H9 (cell line): ENCODE data around the gene CIT. TPM values are rescaled to one million over a fixed set of nuclear protein-coding genes. Genes with fewer than 3 reads are reported as not detected.

Source experiments
- DNase-seq: peaks from one replicate; pipeline ENCODE4 v3.0.0-alpha.2; 2017
- H2AFZ ChIP-seq: one replicate; pipeline ENCODE4 v1.6.1; 2013; ENCODE audit warnings: mild to moderate bottlenecking, low read length, control low read depth, moderate library complexity
- H2AK5ac ChIP-seq: 2 replicates; pipeline ENCODE4 v1.6.1; 2013; ENCODE audit warnings: low read length, control low read depth, mixed read lengths; ENCODE audit not compliant: insufficient read length
- H2BK120ac ChIP-seq: one replicate; pipeline ENCODE4 v1.6.1; 2013; ENCODE audit warnings: low read depth, mild to moderate bottlenecking, low read length, control low read depth, inconsistent platforms; ENCODE audit not compliant: poor library complexity, severe bottlenecking
- H2BK12ac ChIP-seq: 2 replicates; pipeline ENCODE4 v1.6.1; 2013; ENCODE audit warnings: low read length, control low read depth, mixed read lengths, low read depth; ENCODE audit not compliant: insufficient read length
- H2BK15ac ChIP-seq: 2 replicates; pipeline ENCODE4 v1.6.1; 2013; ENCODE audit warnings: low read depth, low read length, control low read depth
- H2BK20ac ChIP-seq: one replicate; pipeline ENCODE4 v1.6.1; 2013; ENCODE audit warnings: low read depth, mild to moderate bottlenecking, low read length, control low read depth, inconsistent platforms; ENCODE audit not compliant: poor library complexity, severe bottlenecking
- H2BK5ac ChIP-seq: 2 replicates; pipeline ENCODE4 v1.6.1; 2013; ENCODE audit warnings: low read length, control low read depth, mixed read lengths; ENCODE audit not compliant: insufficient read length
- H3K14ac ChIP-seq: 2 replicates; pipeline ENCODE4 v1.6.1; 2013; ENCODE audit warnings: low read length, control low read depth; ENCODE audit not compliant: insufficient read depth
- H3K18ac ChIP-seq: 2 replicates; pipeline ENCODE4 v1.6.1; 2013; ENCODE audit warnings: low read depth, mild to moderate bottlenecking, mixed read lengths, low read length, control low read depth; ENCODE audit not compliant: insufficient read length
- H3K23ac ChIP-seq: 2 replicates; pipeline ENCODE4 v1.6.1; 2013; ENCODE audit warnings: low read length, control low read depth, mixed read lengths, low read depth; ENCODE audit not compliant: insufficient read length
- H3K23me2 ChIP-seq: 2 replicates; pipeline ENCODE4 v1.6.1; 2013; ENCODE audit warnings: low read depth, mild to moderate bottlenecking, mixed read lengths, low read length, control low read depth; ENCODE audit not compliant: insufficient read length, poor library complexity, severe bottlenecking
- H3K27ac ChIP-seq: 2 replicates; pipeline ENCODE4 v1.5.1; 2013; ENCODE audit warnings: low read length, control low read depth, mixed read lengths, low read depth; ENCODE audit not compliant: insufficient read length
- H3K27me3 ChIP-seq: 2 replicates; pipeline ENCODE4 v1.6.1; 2013; ENCODE audit warnings: low read length, control low read depth, inconsistent platforms; ENCODE audit not compliant: insufficient read depth
- H3K4ac ChIP-seq: 2 replicates; pipeline ENCODE4 v1.6.1; 2013; ENCODE audit warnings: low read depth, mild to moderate bottlenecking, control low read depth, inconsistent platforms, low read length, moderate library complexity
- H3K4me1 ChIP-seq: 2 replicates; pipeline ENCODE4 v1.6.1; 2013; ENCODE audit warnings: low read length, control low read depth, inconsistent platforms; ENCODE audit not compliant: insufficient read depth
- H3K4me2 ChIP-seq: 2 replicates; pipeline ENCODE4 v1.6.1; 2013; ENCODE audit warnings: low read length, control low read depth, mixed read lengths; ENCODE audit not compliant: insufficient read length, insufficient read depth
- H3K56ac ChIP-seq: 2 replicates; pipeline ENCODE4 v1.6.1; 2013; ENCODE audit warnings: low read depth, mild to moderate bottlenecking, mixed read lengths, low read length, control low read depth; ENCODE audit not compliant: insufficient read length
- H3K79me1 ChIP-seq: 2 replicates; pipeline ENCODE4 v1.6.1; 2013; ENCODE audit warnings: low read depth, mild to moderate bottlenecking, moderate library complexity, low read length, control low read depth, inconsistent platforms; ENCODE audit not compliant: insufficient read depth, poor library complexity, severe bottlenecking
- H3K79me2 ChIP-seq: 2 replicates; pipeline ENCODE4 v1.6.1; 2013; ENCODE audit warnings: low read length, control low read depth, inconsistent platforms; ENCODE audit not compliant: insufficient read depth
- H3K9ac ChIP-seq: 2 replicates; pipeline ENCODE4 v1.6.1; 2013; ENCODE audit warnings: low read length, control low read depth, mixed read lengths; ENCODE audit not compliant: insufficient read length; ENCODE audit errors: extremely low read depth
- H3K9me3 ChIP-seq: one replicate; pipeline ENCODE4 v1.6.1; 2013; ENCODE audit warnings: low read depth, low read length, inconsistent platforms; ENCODE audit not compliant: control insufficient read depth
- H3T11ph ChIP-seq: one replicate; pipeline ENCODE4 v1.6.1; 2013; ENCODE audit warnings: mild to moderate bottlenecking, low read length, control low read depth, inconsistent platforms
- H4K20me1 ChIP-seq: one replicate; pipeline ENCODE4 v1.6.1; 2013; ENCODE audit not compliant: control insufficient read depth, insufficient read length, insufficient read depth
- H4K5ac ChIP-seq: 2 replicates; pipeline ENCODE4 v1.6.1; 2013; ENCODE audit warnings: low read depth, mild to moderate bottlenecking, mixed read lengths, low read length, control low read depth; ENCODE audit not compliant: insufficient read length
- H4K8ac ChIP-seq: replicated peaks from 2 replicates; pipeline ENCODE4 v1.6.1; 2013; ENCODE audit warnings: low read length, control low read depth, mixed read lengths, low read depth; ENCODE audit not compliant: insufficient read length
- H4K91ac ChIP-seq: 2 replicates; pipeline ENCODE4 v1.6.1; 2013; ENCODE audit warnings: low read depth, mild to moderate bottlenecking, moderate library complexity, mixed read lengths, low read length, control low read depth; ENCODE audit not compliant: insufficient read length
- H3K27ac Mint-ChIP-seq, 3 experiments: 2 replicates in 2 of 3; 3 replicates in 1 of 3; pipeline ENCODE4 v1.8.0; 2020 to 2021; ENCODE audit warnings: mixed read lengths in 3 of 3, mild to moderate bottlenecking in 1 of 3, moderate library complexity in 1 of 3
- H3K27me3 Mint-ChIP-seq: 2 replicates; pipeline ENCODE4 v1.8.0; 2021; ENCODE audit warnings: low read depth, mild to moderate bottlenecking, moderate library complexity, mixed read lengths
- H3K36me3 Mint-ChIP-seq, 3 experiments: 2 replicates in 2 of 3; 3 replicates in 1 of 3; pipeline ENCODE4 v1.8.0; 2020 to 2021; ENCODE audit warnings: low read depth in 3 of 3, mixed read lengths in 3 of 3; ENCODE audit not compliant: insufficient read depth in 1 of 3
- H3K4me1 Mint-ChIP-seq, 2 experiments: 2 replicates each; pipeline ENCODE4 v1.8.0; 2020; ENCODE audit warnings: mixed read lengths in 2 of 2
- H3K4me3 Mint-ChIP-seq, 2 experiments: 2 replicates in 1 of 2; 3 replicates in 1 of 2; pipeline ENCODE4 v1.8.0; 2020 to 2021; ENCODE audit warnings: mild to moderate bottlenecking in 2 of 2, mixed read lengths in 2 of 2, moderate library complexity in 1 of 2
- H3K9me3 Mint-ChIP-seq, 2 experiments: 2 replicates in 1 of 2; 3 replicates in 1 of 2; pipeline ENCODE4 v1.8.0; 2020; ENCODE audit warnings: mild to moderate bottlenecking in 2 of 2, mixed read lengths in 2 of 2, moderate library complexity in 1 of 2
- CTCF ChIP-seq: fragments of 200-600 bp; sonication (generic); conservative IDR thresholded peaks from 3 replicates; pipeline ENCODE4 v1.8.0; 2021; ENCODE audit warnings: antibody characterized with exemption, mild to moderate bottlenecking
- WGBS: extraction: QIAGEN DNeasy Blood & Tissue Kit; methylation state at CpG from one replicate; pipeline ENCODE4 v1.1.7; 2013; ENCODE audit warnings: missing lambda C conversion rate, low lambda C conversion rate, mixed read lengths; ENCODE audit not compliant: insufficient read length; ENCODE audit errors: extremely low coverage; 5-methylcytosine and 5-hydroxymethylcytosine counted together
- total RNA-seq: library from RNA; stranded (reverse); gene quantifications from 2 replicates; pipeline ENCODE4 v1.2.1, GENCODE V29; 2021

CIT gene
- total RNA-seq, 1 experiment from 2014 or later, result 55.3 TPM

GRCh38 chr12:119661882-119662281 is 215.2 kb downstream of the CIT start:
- no peaks in the 10 kb centered on the region for H4K20me1 ChIP-seq
- no peak overlapping the region for H3K23ac ChIP-seq
- H2AK5ac ChIP-seq, result no peak overlapping the region
- no peak overlapping the region for H2AFZ ChIP-seq
- H3K4me1 ChIP-seq, result no peaks in the 10 kb centered on the region
- H3K14ac ChIP-seq, result no peak overlapping the region
- H3T11ph ChIP-seq, result no peak overlapping the region
- H4K8ac ChIP-seq, result no peak overlapping the region
- H3K9me3 ChIP-seq, result no peaks in the 10 kb centered on the region
- H3K23me2 ChIP-seq, result no peaks in the 10 kb centered on the region
- no peak overlapping the region for H3K18ac ChIP-seq
- no peaks in the 10 kb centered on the region for H3K79me2 ChIP-seq
- H4K91ac ChIP-seq, result no peak overlapping the region
- no peak overlapping the region for H3K4ac ChIP-seq
- H3K4me1 Mint-ChIP-seq, result peaks cover under 1 to 2% of the 10 kb centered on the region in 2 experiments; a peak in 3 of 4 replicates
- no peak overlapping the region for H3K27ac ChIP-seq
- no peak overlapping the region for H2BK120ac ChIP-seq
- H2BK20ac ChIP-seq, result no peak overlapping the region
- TF ChIP-seq CTCF, result no peak
- H2BK15ac ChIP-seq, result no peak overlapping the region
- H3K36me3 Mint-ChIP-seq, result no peaks in the 10 kb centered on the region; a peak in 1 of 7 replicates
- H3K27me3 Mint-ChIP-seq, result peaks cover 18% of the 10 kb centered on the region
- no peak overlapping the region for H3K27ac Mint-ChIP-seq
- H3K4me3 Mint-ChIP-seq, result no peak overlapping the region
- no peak overlapping the region for H3K9ac ChIP-seq
- no peak overlapping the region for H4K5ac ChIP-seq
- H2BK5ac ChIP-seq, result no peak overlapping the region
- H3K9me3 Mint-ChIP-seq, result no peaks in the 10 kb centered on the region
- no peaks in the 10 kb centered on the region for H3K79me1 ChIP-seq
- WGBS, result no CpG with 5 or more reads among the region's 4 CpGs
- no peaks in the 10 kb centered on the region for H3K27me3 ChIP-seq
- H3K56ac ChIP-seq, result no peak overlapping the region
- H3K4me2 ChIP-seq, result no peak overlapping the region
- H2BK12ac ChIP-seq, result no peak overlapping the region
- no peak for DNase-seq
